Fibroblast of peridontal ligament (primary cell): ENCODE measurements around the gene CPNE5.

Source experiments
- DNase-seq: peaks from one replicate; pipeline ENCODE4 v3.0.0-alpha.2; 2010; ENCODE audit errors: extremely low read depth

The CPNE5 gene

DNA sequence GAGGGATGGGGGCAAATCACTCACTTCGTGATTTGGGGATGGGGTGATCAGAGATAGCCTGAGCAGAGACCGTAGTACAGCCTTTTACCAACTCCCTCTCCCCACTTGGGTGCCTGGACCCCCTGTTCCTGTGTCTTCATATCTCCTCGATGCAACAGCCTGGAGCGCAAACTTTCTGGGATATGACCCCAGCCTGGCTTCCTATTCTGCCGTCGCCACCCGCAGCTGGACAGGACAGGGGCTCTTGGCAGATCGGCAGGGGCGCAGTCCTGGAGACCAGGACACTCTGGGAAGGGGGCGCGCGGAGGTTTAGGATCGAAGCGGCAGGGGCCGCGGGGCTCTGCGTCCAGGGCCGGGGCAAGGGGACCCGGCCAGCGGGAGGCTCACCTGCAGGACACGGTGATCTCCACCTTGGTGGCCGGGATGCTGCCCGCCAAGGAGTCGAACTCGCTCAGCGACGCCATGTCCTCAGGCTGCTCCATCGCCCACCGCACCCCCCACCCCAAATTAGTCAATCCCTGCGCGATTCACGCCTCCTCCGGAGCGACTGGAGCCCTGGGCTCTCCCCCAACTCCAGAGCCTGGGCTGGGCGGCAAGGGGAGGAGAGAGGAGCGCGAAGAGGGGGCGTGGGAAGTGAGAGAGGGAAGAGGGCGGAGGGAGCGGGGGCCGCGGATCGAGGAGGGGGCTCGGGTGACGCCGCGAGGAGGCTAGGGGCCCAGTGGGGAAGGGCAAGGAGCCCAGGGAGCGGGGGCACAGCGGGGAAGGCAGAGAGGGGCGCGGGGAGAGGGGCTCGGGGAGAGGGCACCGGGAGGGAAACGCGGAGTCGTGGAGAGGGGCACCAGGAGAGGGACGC lies at the start of gene CPNE5:
Gene CPNE5, minus strand, starts transcription at position 549 of the 853 bp plus-strand sequence. Its CDS starts 67 bp downstream, at position 482.
- DNase-seq, result no peak

DNA sequence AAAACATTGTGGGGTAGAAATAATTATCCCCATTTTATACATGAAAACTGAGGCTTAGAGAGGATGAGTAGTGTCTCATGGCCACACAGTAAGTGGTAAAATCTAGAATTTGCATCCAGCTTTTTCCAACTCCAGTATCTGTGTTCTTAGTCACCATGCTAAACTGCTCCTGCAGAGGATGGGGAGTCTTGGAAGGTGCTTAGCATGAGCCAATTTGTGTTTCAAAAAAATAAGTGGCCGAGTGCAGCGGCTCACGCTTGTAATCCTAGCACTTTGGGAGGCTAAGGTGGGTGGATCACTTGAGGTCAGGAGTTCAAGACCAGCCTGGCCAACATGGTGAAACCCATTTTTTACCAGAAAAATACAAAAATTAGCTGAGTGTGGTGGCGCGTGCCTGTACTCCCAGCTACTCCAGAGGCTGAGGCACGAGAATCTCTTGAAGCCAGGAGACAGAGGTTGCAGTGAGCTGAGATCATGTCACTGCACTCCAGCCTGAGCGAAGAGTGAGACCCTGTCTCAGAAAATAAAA lies 48.9 kb upstream of the CPNE5 start:
- no peak for DNase-seq

DNA sequence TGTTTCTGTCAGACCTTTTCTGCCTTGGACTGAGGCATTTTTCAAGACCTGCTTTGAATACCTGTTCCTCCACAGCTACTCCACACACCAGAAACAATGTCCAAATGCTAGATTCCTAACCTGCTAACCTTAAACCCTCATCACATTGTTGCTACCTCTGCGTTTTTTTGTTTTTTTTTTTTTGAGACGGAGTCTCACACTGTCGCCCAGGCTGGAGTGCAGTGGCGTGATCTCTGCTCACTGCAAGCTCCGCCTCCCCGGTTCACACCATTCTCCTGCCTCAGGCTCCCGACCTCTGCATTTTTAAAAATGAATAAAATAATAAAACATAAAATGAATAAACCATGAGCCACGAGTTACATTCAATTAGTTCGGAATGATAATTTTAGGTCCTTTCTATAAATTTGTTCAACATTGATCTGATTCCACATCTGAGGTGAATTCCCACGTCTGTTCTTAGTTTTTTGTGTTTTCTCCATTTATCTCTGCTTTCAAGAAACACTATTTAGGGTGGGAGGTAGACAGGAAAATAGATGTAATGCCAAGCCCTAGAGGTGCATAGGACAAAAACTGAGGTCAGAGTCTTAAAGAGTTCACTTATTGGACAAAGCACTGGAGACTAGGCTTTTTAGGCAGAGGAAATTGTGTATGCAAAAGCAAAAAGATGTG lies 47.8 kb upstream of the CPNE5 start:
- no peak for DNase-seq

DNA sequence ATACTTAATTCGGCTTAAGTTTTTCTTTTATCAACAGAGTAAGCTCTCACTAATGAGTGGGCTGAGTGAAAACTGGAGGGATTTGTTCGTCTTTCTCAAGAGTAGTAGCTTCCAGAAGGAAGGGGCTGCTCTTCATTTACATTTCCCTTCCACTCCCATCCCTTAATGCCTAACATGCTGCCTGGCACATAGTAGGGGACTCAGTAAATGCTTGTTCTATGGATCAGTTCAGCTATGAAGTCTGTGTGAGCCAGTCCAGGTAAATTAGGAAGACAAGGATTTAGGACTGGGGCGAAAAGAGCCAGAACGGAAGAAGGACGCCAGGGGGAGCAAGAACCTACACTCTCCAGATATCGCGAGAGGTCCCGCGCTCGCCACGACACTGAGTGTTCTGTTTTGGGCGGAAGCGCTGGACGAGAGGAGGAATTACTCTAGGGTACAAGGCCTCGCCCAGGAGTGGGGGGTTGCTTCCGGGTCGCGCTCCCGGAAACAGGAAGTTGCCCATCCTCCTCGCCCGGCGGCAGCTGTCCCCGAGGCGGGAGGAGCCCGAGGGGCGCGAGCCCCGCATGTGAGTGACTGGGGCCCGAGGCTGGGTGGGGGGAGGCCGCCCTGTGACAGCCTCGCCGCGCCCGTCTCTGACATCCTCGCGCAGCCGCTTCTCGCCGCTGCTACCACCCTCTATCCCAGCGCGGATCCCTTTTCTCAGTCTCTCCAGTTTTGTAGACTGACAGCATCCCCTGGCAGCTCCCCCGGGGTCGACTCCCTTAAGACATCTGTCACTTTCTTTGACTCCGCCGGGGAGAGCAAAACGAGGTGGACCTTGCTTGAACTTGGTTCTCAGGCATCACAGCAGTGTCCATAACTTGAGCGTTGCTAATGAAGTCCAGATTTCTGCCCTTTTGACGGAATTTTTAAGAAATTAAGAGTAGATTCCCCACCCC lies 46.5 kb upstream of the CPNE5 start, which contains the start of gene C6orf89:
Gene C6orf89, plus strand, starts transcription at position 492 of the 941 bp plus-strand sequence. CDS start 13,493 bp downstream, outside the sequence.
- peak; percentile 97 for DNase-seq

DNA sequence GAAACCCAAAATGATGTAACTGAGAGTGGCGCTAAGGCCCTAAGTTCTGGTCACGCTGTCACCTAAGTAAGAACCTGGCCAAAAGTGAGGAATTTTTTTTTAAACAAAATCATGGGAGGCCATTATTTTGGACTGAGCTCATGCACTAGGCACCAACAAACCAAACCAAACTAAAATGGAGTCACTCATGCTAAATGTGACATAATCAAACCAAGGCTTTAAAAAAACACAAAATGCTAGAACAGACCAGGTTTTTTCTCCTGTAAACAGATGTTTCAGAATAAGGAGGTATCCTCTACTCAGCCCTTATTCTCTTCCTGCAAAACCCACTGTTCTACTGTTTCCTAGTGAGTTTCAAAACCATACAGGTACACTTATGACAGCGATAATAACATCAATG lies 45.4 kb upstream of the CPNE5 start:
- DNase-seq, result no peak

DNA sequence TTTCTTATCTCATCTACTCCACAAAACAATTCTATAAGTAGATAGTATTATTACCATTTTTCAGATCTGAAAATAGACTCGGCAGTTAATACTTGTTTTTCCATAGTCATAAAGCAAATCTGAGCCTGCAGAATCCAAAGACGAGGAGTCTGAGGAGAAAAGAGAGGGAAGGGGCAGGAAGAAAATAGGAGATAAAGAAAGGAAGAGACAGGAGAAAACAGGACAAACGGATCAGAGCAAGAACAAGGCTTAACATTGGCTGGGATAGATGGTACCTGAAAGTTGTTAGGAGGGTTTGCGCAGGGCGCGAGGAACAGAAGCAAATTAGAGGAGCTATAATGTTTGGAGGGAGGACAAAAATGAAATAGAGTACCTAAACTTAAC lies 36.0 kb upstream of the CPNE5 start:
- DNase-seq, result no peak

DNA sequence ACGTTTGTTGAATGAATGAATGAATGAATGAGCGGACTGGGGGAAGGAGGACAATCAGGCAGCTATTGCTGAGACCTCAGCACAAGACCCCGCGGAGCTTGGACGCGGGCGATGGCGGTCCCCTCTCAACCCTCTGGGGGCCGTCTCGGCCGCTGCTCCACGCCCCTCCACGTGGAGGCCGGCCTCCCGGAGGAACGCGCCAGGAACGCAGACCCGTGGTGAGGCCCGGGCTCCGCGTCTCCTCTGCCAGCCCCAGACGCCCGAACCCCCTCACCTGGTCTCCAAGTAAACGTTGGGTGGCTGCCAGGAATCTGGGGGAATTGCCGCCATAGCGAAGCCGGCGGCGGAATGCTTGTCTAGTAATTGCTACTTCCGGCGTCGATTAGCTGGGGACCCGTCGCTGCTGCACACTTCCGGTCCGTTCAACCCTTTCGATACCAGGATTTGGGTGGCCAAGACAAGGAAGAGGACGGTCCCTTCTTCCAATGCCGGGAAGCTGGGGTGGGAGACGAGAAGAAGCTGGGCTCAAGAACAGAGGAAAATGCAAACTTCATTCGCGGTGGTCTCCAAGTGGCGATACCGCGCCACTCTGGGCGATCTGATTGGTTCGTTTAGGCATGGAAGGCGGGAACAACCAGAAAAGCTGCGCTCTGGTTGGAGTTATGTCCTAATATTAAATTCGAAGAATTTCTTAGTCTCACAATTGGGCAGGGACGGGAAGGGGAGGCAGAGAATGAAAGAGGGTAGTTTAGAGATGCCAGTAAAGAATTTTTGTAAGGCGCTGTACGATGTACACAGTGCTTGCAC lies 35.4 kb upstream of the CPNE5 start, which contains the start of gene PPIL1:
Gene PPIL1, minus strand, starts transcription at position 361 of the 807 bp plus-strand sequence. Its CDS starts 31 bp downstream, at position 330.
- peak; percentile 93 for DNase-seq

DNA sequence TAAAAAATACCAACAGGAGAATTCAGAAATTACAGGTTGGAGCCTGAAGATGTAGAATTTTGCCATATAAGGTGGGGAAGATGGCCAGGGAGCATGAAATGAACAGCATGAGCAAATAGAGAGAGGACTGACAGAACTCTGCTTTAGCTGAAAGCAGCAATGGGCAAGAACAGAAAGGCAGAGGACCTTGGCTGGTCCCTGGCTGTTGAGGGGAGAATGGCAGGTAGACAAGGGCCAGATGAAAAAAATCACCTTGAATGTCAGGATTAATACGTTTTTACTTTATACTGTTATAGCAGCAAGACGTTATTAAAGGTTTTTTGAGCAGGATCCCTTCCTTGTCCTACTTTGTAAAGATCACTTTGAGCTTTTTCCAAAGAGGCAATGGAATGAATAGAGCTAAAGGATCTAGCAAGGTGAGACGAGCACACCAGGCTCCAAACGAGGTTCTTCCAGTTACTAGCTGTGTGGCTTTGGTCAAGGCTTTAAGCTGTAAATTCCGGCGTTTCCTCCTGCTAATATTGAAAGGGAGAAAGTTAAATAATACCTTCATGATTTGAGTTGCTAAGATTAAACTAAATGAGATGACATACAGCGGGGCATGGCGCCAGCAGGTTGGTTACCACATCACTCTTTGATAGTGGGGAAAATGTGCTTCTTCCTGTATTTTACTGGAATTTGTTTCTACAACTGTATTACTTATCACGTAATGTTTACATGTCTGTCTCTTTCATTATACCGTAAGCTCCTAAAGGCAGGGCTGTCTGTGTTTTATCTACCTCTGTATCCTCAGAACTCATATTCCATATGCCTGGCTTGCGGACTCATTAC lies 34.6 kb upstream of the CPNE5 start:
- DNase-seq, result peak; percentile 33

DNA sequence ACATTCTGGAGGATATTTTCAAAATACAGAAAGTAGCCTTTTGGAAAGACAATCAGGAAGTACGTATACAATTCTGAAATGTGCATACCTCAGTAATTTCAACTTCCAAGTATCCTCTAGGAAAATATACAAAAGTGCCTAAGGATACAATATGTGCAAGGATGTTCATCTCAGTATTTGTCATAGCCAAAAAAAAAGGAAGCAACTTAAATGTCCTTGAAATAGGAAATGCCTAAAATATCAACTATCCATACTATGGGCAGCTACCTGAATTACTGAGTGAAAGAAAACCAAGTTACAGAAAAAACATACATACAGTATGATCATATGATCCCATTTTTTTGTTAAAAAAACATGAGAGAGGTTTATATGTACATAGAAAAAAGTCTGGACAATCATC lies 33.9 kb upstream of the CPNE5 start:
- no peak for DNase-seq

DNA sequence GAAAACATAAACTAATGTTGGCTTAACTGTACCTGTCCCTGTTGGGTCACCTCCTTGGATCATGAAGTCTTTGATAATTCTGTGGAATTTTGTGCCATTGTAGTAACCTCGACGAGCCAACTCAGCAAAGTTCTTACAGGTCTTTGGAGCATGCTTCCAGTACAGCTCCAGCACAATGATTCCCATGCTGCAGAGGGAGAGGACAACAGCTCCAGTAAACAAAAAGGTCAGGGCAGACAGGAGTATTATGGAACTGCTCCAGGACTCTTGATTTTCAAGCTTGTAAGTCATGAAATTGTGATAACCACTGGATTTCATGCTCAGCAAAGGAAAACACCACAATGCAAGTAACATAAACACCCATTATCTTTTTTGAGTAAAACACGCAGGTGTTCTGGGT lies 32.4 kb upstream of the CPNE5 start:
- no peak for DNase-seq

DNA sequence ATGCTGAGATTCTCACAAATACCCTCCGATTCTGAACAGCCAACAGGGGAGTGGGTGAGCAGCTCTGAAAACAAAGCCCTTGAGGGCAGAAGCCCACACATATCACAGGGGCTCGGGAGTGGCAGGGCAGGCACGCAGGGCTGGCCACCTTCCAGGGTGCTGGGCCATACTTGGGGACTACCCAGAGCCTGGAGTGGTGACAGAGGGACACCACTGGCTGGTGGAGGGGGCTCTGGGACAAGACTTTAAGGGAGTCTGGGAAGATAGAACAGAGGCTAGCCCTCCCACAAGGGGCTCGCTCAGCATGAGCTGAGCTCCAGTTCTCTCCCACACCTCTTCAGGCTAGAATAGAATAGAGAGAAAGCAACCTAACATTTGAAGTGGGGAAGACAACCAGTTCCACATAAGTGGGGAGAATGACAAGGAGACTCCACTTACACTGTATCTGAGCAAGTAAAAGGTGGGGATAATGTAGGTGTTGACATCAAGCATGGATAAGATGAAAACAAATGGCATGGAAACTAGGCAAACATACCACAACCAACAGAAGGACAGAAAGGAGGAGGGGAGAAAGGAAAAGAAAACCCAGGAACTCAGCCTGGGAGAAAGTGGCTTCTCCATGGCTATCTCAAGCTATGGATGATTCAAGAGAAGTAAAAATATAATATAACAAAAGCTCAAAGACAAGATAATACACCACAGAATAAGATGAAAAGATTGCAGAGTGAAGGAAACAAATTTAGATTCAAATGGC lies 28.4 kb upstream of the CPNE5 start:
- no peak for DNase-seq

DNA sequence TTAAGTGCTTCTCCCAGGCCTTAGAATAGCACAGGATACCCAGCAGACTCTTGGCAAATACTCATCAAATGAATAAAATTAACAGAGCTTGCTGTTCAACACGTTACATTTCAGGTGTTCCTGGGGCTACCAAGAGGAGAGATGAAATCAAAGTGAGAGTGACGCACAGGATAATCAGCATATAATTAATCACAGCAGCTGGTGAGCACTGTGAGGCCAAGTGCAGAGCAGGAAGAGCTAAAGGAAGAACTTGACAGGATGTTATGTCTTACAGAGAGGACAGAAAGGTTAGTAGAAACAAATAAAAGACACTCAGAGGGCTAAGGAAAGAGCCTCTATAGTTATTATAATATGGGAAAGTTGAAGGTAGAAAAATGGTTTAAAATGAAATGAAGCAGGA lies 26.6 kb upstream of the CPNE5 start:
- DNase-seq, result no peak

DNA sequence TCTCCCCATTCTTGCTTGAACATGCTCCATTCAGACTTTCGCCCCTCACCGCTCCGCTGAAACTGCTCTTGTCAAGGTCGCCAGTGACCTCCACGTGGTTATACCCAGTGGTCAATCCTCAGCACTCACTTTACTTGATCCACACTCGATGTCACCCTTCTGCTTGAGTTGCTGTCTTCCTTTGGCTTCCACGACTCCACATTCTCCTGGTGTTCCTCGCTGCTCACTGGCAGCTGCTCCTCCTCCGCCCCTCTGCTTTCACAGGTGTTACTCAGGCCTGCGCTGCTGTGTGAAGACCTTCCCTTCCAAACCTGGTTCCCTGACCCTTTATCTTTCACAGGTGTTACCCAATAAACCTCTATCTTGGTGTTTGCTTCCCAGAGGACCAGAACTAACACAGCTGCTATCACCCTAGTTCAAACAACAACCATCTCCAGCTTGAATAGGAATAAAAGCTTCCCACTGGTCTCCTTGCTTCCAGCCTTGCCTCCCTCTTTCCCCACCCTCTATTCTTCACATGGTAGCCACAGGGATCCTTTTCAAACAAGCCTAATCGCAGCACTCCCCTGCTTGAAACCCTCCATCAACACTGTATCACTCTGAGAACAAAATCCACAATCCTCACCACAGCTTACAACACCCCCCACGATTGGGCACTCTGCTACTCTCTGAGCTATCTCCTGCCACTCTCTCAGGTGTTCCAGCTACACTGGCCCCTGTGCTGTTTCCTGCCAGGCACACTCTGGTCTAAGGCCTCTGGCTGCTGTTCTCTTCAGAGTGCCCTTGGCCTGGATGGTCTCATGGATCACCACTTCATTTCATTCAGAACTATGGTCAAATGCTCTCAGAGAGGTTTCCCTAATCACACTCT lies 24.7 kb upstream of the CPNE5 start:
- DNase-seq, result no peak

DNA sequence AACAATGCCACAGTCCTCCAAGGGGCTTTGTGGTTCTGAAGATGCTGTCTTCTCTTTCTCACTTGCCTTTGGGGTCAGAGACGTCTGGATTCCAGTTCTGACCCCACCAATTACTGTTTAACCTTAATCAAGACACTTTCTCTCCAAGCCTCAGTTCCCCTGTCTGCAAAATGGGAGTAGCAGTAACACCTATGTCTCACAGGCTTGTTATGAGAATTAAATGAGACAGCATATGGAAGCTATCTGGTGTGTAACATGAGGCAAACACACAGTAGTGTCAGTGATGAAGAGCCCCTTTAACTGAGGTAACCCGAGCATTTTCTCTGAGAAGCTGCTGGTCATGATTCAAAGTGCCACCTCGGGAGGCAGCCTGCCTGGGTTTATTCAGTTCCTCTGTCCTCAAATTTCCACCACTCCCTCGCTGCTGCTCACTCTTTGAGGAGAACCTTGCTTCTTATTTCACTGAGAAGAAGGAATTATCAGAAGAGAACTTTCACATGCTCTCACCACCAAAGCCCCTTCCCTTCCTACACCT lies 23.7 kb upstream of the CPNE5 start:
- DNase-seq, result no peak

DNA sequence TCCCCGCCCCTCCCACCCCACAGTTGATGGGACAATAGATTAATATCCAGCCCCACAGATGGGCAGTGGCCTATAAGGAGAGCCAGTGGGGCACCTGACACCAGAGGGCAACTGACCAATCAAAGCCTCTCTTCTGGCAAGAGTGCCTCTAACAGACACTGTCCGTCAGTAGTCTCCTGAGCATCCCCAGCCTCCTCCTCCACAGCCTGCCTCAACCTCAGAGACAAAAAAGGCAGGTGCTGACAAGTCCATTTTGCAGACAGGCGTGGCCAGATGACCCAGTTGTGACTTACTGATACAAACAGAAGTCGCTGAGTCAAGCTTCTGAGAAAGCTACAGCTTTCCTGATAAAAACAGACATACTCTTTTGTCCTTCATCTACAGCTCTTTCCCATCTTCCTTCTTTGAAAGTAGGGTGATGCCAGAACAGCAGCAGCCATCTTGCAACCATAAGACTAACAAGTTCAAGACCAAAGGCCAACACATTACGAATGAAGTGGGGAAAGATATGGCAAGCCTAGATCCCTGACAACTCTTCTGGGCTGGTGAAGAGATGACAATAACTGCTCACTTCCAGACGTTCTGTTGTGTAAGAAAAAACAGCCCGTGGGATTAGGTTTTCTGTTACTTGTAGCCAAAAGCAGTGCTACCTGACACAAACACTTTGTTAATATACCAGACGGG lies 23.1 kb upstream of the CPNE5 start:
- no peak for DNase-seq

DNA sequence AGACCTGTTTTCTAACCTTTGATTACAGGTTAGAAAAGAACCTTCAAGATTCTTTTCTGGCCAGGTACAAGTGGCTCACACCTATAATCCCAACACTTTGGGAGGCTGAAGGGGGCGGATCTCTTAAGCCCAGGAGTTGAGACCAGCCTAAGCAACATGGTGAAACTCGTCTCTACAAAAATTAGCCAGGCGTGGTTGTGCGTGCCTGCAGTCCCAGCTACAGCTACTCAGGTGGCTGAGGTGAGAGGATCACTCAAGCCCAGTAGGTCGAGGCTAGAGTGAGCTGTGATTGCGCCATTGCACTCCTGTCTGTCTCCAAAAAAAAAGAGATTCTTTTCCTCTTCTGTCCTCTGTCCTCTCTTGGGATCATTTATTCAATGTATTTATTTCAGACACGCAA lies 20.9 kb upstream of the CPNE5 start:
- no peak for DNase-seq

DNA sequence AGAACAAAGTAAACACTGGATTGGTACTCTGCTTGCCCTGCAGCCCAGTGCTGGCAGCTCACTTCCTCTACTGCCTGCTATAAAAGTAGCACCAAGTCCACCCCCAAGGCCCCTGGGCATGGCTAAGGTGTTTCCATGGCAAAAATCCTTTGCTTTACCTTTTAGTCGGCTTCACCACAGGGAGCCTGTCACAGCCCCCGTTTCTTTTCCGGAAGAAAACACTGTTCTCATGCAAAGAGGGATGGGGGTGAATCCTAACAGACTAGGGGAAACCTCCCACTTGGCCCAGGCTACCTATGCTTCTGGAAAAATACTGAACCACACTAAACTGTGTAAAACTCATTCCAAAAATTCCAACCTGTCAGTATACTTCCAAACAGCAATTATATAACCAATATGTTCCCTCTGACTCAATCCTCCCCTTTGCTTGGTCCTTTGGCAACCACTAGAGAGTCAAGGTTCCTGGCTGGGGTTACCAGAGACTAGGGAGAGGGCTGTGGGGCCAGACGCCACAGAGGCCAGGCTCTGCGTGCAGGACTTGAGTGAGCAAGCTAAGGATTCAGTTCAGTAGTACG lies 19.2 kb upstream of the CPNE5 start:
- peak; percentile 29 for DNase-seq
